ENCODE data around the gene SCUBE1. TPM values are rescaled to one million over a fixed set of nuclear protein-coding genes. Genes with fewer than 3 reads are reported as not detected.

Gene SCUBE1
- total and polyA plus RNA-seq, 10 of the 15 experiments (the other 5 are each of a cell fraction or from before 2014, with no cell fraction given) = not detected

GRCh38 chr22:43299736-43300135 lies 43.4 kb downstream of the SCUBE1 start:
- H2AFZ ChIP-seq (ENCODE audit: control insufficient read depth, low read depth, low read length) = no peak overlapping the region
- 67% methylated on average over 12 of the region's 12 CpGs for WGBS (ENCODE audit: insufficient coverage, insufficient replicate concordance, low lambda C conversion rate, missing lambda C conversion rate)

GRCh38 chr22:43298062-43298801 lies 44.9 kb downstream of the SCUBE1 start:
- no TSS peak for BruUV-seq (replicated peaks)
- DNase-seq (ENCODE audit: low read depth, low spot score) (no peak), ATAC-seq (no peak), FAIRE-seq (no peak)
- no peaks in the 10 kb centered on the region for H3K9me3 ChIP-seq (replicated peaks; ENCODE audit: control insufficient read depth, insufficient read depth, low read length)
- SMC1A ChIA-PET (ENCODE audit: uncharacterized antibody, unreplicated experiment) = no interaction called here
- CTCF ChIA-PET = interaction anchor here (1.0 to 1.1 kb wide), 2 partner anchors 47 to 587 kb away, joined by 3 read pairs; no protein-coding TSS in a partner anchor
- WGBS (ENCODE audit: insufficient coverage, insufficient replicate concordance, low lambda C conversion rate, missing lambda C conversion rate) = 68% methylated on average over 18 of the region's 18 CpGs
- no peak overlapping the region for H3K9ac ChIP-seq (ENCODE audit: control insufficient read depth, insufficient read depth, low read length)
- no peaks in the 10 kb centered on the region for H4K20me1 ChIP-seq (ENCODE audit: control insufficient read depth, insufficient read depth)
- in situ Hi-C loops (cut with MboI) = no loop called here
- H3K4me2 ChIP-seq (ENCODE audit: control insufficient read depth, insufficient read depth) = no peak overlapping the region
- H3K27me3 ChIP-seq (replicated peaks in 1 of 2; ENCODE audit: control insufficient read depth in 2 of 2, insufficient read depth in 2 of 2, low read length in 1 of 2) = peaks cover 4 to 11% of the 10 kb centered on the region in 2 experiments; a peak in 3 of 4 replicates
- H3K4me3 ChIP-seq = no peak overlapping the region
- H2AFZ ChIP-seq (ENCODE audit: control insufficient read depth, low read depth, low read length) = no peak overlapping the region
- H3K36me3 ChIP-seq (ENCODE audit: control insufficient read depth in 2 of 2, insufficient read depth in 2 of 2, low read length in 1 of 2) = no peaks in the 10 kb centered on the region
- H3K27ac ChIP-seq (ENCODE audit: control insufficient read depth, insufficient read depth) = no peak overlapping the region
- RAD21 ChIA-PET (ENCODE audit: unreplicated experiment) = no interaction called here
- H3K4me1 ChIP-seq (ENCODE audit: control insufficient read depth, insufficient read depth, low read length) = no peaks in the 10 kb centered on the region
- intact Hi-C loops (cut with micrococcal nuclease; ENCODE audit: unreplicated experiment) = no loop called here
- POLR2A ChIA-PET = no interaction called here
- H3K79me2 ChIP-seq (ENCODE audit: control insufficient read depth, insufficient read depth, low read length) = no peaks in the 10 kb centered on the region
- no peak for TF ChIP-seq BACH1 (IDR thresholded peaks at IDR 0.05; ENCODE audit: borderline replicate concordance)
- TF ChIP-seq ZNF592 (IDR thresholded peaks at IDR 0.05) = no peak
- no peak for TF ChIP-seq USF2 (IDR thresholded peaks at IDR 0.05; ENCODE audit: borderline replicate concordance, low read depth, low read length)
- TF ChIP-seq NRF1 (conservative IDR thresholded peaks at IDR 0.05; ENCODE audit: low read depth, low read length) = no peak
- TF ChIP-seq SKIL (IDR thresholded peaks at IDR 0.05; ENCODE audit: low read depth, poor library complexity, severe bottlenecking) = no peak
- TF ChIP-seq RELA (IDR thresholded peaks at IDR 0.05; ENCODE audit: borderline replicate concordance, partially characterized antibody) = no peak
- no peak for TF ChIP-seq MTA3 (IDR thresholded peaks at IDR 0.05; ENCODE audit: borderline replicate concordance, low read length)

More at GRCh38 chr22:43299736-43300135, 43.4 kb downstream of the SCUBE1 start:
- Histone ChIP-seq H3K9ac (ENCODE audit: control insufficient read depth, insufficient read depth, low read length) (no peak overlapping the region), H3K4me1 (ENCODE audit: control insufficient read depth, insufficient read depth, low read length) (no peaks in the 10 kb centered on the region), H3K27me3 (replicated peaks in 1 of 2; ENCODE audit: control insufficient read depth in 2 of 2, insufficient read depth in 2 of 2, low read length in 1 of 2) (peaks cover 4 to 11% of the 10 kb centered on the region in 2 experiments; a peak in 3 of 4 replicates), H3K79me2 (ENCODE audit: control insufficient read depth, insufficient read depth, low read length) (no peaks in the 10 kb centered on the region), H4K20me1 (ENCODE audit: control insufficient read depth, insufficient read depth) (no peaks in the 10 kb centered on the region), H3K27ac (ENCODE audit: control insufficient read depth, insufficient read depth) (no peak overlapping the region), H3K9me3 (replicated peaks; ENCODE audit: control insufficient read depth, insufficient read depth, low read length) (no peaks in the 10 kb centered on the region), H3K4me2 (ENCODE audit: control insufficient read depth, insufficient read depth) (no peak overlapping the region), H3K4me3 (no peak overlapping the region), H3K36me3 (ENCODE audit: control insufficient read depth in 2 of 2, insufficient read depth in 2 of 2, low read length in 1 of 2) (no peaks in the 10 kb centered on the region)
- TF ChIP-seq BACH1 (IDR thresholded peaks at IDR 0.05; ENCODE audit: borderline replicate concordance) = no peak
- TF ChIP-seq PML (IDR thresholded peaks at IDR 0.05; ENCODE audit: low read length) = no peak
- TF ChIP-seq MTA2 (IDR thresholded peaks at IDR 0.05; ENCODE audit: low read depth) = no peak
- CTCF ChIA-PET = interaction anchor here (1.1 kb wide), 1 partner anchor 27 kb away, joined by 3 read pairs; no protein-coding TSS in a partner anchor
- DNase-seq (ENCODE audit: low read depth, low spot score) (no peak), ATAC-seq (no peak), FAIRE-seq (no peak)
- in situ Hi-C loops (cut with MboI) (no loop called here), intact Hi-C loops (cut with micrococcal nuclease; ENCODE audit: unreplicated experiment) (no loop called here)
- RAD21 ChIA-PET (ENCODE audit: unreplicated experiment) = no interaction called here
- POLR2A ChIA-PET = no interaction called here
- no TSS peak for BruUV-seq (replicated peaks)
- SMC1A ChIA-PET (ENCODE audit: uncharacterized antibody, unreplicated experiment) = no interaction called here

Measured in GM12878 (cell line).